ENCODE data around the gene ENO3. TPM values are rescaled to one million over a fixed set of nuclear protein-coding genes. Genes with fewer than 3 reads are reported as not detected.

The ENO3 gene
- total RNA-seq, 4 donors from 2014 or later, result 7.5 to 15.3 (median 10.2) TPM

DNA sequence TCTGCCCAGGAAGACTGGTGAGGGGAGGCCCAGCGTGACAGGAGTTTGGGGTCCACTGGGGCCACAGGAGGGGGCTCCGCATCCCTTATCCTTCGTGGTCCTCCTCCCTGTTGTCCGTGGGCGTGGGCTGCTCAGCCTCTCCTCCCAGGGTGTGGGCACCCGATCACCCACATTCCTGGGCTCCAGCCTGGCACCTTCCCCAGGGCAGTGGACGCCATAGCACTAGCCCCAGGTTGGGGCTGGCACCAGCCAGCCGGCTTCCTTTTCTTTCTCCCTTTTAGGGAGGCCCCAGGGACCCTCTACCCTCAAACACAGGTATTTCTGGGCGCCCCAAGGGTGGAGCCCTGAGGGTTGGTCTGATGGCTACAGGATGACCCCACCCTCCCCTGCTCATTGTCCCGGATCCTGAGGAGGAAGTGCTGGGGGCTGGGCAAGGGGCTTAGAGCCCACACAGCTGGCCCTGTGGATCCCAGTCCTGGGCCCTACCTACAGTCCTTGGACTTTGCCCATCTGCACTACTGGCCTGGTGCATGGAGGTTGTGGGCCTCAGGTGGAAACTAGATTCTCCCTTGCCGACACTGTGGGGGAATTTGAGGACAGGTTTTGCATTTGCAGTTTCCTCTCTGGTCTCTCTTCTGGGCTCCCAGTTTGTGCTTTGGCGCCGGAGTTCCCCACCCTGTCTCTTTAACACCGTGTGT lies 48.0 kb downstream of the ENO3 start:
- Histone ChIP-seq H3K4me3 (peak overlapping the region; percentile 69 to 96 (median 88)), H3K4me1 (peaks cover 0 to 37% (median 22%) of the 10 kb centered on the region in 4 donors), H3K9me3 (no peaks in the 10 kb centered on the region), H3K27me3 (no peaks in the 10 kb centered on the region), H3K36me3 (peaks cover 0 to 32% (median 19%) of the 10 kb centered on the region in 3 donors), H3K27ac (peak overlapping the region in 3 of 4 donors; percentile 91 to 96 (median 95))
- 14 to 16% methylated on average over 11 to 12 of the region's 14 CpGs for WGBS, 2 donors
- no peak for TF ChIP-seq EP300 (IDR thresholded peaks at IDR 0.05)
- TF ChIP-seq, protein P1, sequence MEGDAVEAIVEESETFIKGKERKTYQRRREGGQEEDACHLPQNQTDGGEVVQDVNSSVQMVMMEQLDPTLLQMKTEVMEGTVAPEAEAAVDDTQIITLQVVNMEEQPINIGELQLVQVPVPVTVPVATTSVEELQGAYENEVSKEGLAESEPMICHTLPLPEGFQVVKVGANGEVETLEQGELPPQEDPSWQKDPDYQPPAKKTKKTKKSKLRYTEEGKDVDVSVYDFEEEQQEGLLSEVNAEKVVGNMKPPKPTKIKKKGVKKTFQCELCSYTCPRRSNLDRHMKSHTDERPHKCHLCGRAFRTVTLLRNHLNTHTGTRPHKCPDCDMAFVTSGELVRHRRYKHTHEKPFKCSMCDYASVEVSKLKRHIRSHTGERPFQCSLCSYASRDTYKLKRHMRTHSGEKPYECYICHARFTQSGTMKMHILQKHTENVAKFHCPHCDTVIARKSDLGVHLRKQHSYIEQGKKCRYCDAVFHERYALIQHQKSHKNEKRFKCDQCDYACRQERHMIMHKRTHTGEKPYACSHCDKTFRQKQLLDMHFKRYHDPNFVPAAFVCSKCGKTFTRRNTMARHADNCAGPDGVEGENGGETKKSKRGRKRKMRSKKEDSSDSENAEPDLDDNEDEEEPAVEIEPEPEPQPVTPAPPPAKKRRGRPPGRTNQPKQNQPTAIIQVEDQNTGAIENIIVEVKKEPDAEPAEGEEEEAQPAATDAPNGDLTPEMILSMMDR (IDR thresholded peaks at IDR 0.05), result no peak
- TF ChIP-seq POLR2A (IDR thresholded peaks at IDR 0.05), result no peak
- no peak for DNase-seq (ENCODE audit: low spot score in 2 of 2)

DNA sequence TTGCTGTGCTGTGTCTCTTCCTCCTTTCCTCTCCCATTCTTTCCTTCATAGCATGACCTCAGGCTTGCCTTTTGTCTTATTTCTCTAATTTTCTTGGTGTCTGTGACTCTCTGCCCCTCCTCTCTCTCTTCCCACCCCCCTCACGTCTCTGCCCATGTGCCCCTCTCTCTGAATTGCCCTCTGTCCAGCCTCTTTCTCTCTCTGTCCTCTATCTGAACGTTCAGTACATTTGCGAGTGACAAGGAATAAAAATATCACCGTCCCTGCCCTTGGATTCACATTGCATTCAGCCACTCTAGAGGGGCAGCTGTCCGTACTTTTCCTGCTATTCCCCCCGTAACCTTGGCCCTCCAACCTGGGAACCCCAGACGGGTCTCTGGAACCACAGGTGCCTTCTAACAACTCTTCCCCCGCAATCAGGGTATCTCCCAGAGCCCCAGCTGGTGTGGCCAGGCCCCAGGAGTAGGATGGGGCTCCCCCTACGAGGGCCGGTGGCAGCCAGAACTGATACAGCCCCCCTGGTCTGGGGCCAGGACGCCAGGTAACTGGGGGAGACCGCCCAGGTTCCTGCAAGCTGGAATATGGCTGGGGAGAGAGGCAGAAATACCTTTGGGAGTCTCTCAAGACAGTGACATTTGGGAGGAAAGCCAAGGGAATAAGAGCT lies 48.6 kb downstream of the ENO3 start:
- no peak for DNase-seq (ENCODE audit: low spot score in 2 of 2)
- Histone ChIP-seq H3K27ac (peak overlapping the region in 3 of 4 donors; percentile 91 to 96 (median 95)), H3K27me3 (no peaks in the 10 kb centered on the region), H3K36me3 (peaks cover 0 to 39% (median 26%) of the 10 kb centered on the region in 3 donors), H3K4me3 (peak overlapping the region in 3 of 4 donors; percentile 69 to 96 (median 86)), H3K9me3 (no peaks in the 10 kb centered on the region), H3K4me1 (peaks cover 0 to 37% (median 22%) of the 10 kb centered on the region in 4 donors)
- TF ChIP-seq EP300 (IDR thresholded peaks at IDR 0.05), result no peak
- TF ChIP-seq, protein P1 (IDR thresholded peaks at IDR 0.05), result no peak
- TF ChIP-seq POLR2A (IDR thresholded peaks at IDR 0.05), result no peak
- 63 to 68% methylated on average over 12 of the region's 12 CpGs for WGBS, 2 donors

DNA sequence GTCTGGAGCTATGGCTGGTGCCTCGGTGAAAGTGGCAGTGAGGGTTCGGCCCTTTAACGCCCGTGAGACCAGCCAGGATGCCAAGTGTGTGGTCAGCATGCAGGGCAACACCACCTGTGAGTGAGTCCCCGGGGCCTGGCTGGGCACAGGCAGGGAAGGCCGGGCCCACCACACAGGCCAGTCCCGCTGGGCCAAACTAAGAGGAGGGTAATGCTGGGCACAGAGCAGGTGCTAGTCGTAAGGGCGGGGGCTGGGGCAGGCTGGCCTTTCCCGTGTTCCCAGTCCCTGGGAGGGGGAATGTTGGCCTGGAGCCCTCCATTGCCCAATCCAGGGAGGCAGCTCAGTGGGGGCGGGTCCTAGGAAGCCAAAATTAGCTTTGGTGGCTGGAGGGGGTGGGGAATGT lies 49.3 kb downstream of the ENO3 start:
- DNase-seq (ENCODE audit: low spot score in 2 of 2), result peak in 1 of 2 donors; percentile 37
- H3K27me3 ChIP-seq, result no peaks in the 10 kb centered on the region
- peak overlapping the region in 1 of 4 donors; percentile 95 for H3K27ac ChIP-seq
- H3K9me3 ChIP-seq, result no peaks in the 10 kb centered on the region
- 63 to 71% methylated on average over 11 of the region's 11 CpGs for WGBS, 2 donors
- H3K36me3 ChIP-seq, result peaks cover 0 to 46% (median 33%) of the 10 kb centered on the region in 3 donors
- TF ChIP-seq EP300 (IDR thresholded peaks at IDR 0.05) (no peak), POLR2A (IDR thresholded peaks at IDR 0.05) (no peak)
- TF ChIP-seq, protein P1 (IDR thresholded peaks at IDR 0.05), result no peak
- peaks cover 0 to 37% (median 22%) of the 10 kb centered on the region in 4 donors for H3K4me1 ChIP-seq
- peak overlapping the region in 1 of 4 donors; percentile 86 for H3K4me3 ChIP-seq

DNA sequence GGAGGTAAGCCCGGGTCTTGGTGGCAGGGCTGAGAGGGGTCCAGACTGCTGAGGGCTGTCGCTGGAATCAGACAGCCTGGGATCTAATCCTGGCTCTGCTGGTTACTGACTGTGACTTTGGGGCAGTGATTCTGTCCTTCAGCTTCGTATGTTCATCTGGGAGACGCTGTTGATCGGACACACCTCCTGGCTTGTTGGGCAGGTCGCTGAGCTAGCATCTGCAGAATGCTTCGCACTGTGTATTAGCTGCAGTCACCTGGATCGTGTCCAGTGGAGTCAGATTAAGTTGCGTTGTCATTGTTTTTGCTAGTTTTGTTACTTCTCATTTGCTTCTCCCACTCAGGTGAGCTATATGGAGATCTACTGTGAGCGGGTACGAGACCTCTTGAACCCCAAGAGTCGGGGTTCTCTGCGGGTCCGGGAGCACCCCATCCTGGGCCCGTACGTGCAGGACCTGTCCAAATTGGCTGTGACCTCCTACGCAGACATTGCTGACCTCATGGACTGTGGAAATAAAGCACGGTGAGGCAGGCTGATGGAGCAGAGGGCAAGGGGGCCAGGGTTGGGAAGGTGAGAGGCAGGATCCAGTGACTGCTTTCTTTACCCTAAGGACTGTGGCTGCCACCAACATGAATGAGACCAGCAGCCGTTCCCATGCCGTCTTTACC lies 51.3 kb downstream of the ENO3 start:
- Histone ChIP-seq H3K27me3 (no peaks in the 10 kb centered on the region), H3K4me1 (peaks cover 0 to 30% (median 19%) of the 10 kb centered on the region in 4 donors), H3K4me3 (no peak overlapping the region), H3K9me3 (no peaks in the 10 kb centered on the region), H3K36me3 (peaks cover 3 to 66% (median 41%) of the 10 kb centered on the region in 3 donors), H3K27ac (no peak overlapping the region)
- no peak for DNase-seq (ENCODE audit: low spot score in 2 of 2)
- 89 to 90% methylated on average over 20 of the region's 20 CpGs for WGBS, 2 donors
- TF ChIP-seq EP300 (IDR thresholded peaks at IDR 0.05) (no peak), POLR2A (IDR thresholded peaks at IDR 0.05) (no peak)
- TF ChIP-seq, protein P1 (IDR thresholded peaks at IDR 0.05), result no peak

All from tibial nerve (tissue), 4 donors.